GM12875 (cell line): Measurements from ENCODE around the gene TLE1.

Experiments
- H3K4me3 ChIP-seq: one replicate; pipeline ENCODE4 v1.5.1; 2011; ENCODE audit warnings: low read depth, low read length, control low read depth
- CTCF ChIP-seq: IDR thresholded peaks from 2 replicates; pipeline ENCODE4 v1.5.1; 2011; ENCODE audit warnings: low read depth, mild to moderate bottlenecking, control low read depth, inconsistent platforms, low read length, moderate library complexity, borderline replicate concordance; ENCODE audit not compliant: insufficient read depth

Gene TLE1

GRCh38 chr9:81604306-81605169 lies 84.8 kb downstream of the TLE1 start:
- no peak for TF ChIP-seq CTCF
- H3K4me3 ChIP-seq: no peak overlapping the region

- TF ChIP-seq CTCF: no peak
- no peak overlapping the region for H3K4me3 ChIP-seq
Observed at GRCh38 chr9:81602887-81603680, 86.3 kb downstream of the TLE1 start.

- TF ChIP-seq CTCF: no peak
Observed at GRCh38 chr9:81601639-81602623, 87.4 kb downstream of the TLE1 start.

GRCh38 chr9:81600631-81601030 lies 88.7 kb downstream of the TLE1 start:
- no peak for TF ChIP-seq CTCF
- no peak overlapping the region for H3K4me3 ChIP-seq

More at GRCh38 chr9:81601639-81602623, 87.4 kb downstream of the TLE1 start:
- no peak overlapping the region for H3K4me3 ChIP-seq

- TF ChIP-seq CTCF: no peak
- no peak overlapping the region for H3K4me3 ChIP-seq
Observed at GRCh38 chr9:81599837-81600236, 89.5 kb downstream of the TLE1 start.

- no peak for TF ChIP-seq CTCF
- no peak overlapping the region for H3K4me3 ChIP-seq
Observed at GRCh38 chr9:81598811-81599210, 90.5 kb downstream of the TLE1 start.
